ENCODE data around the gene RUBCNL.

GRCh38 chr13:46377554-46377953 lies 9.5 kb downstream of the RUBCNL start:
- TF ChIP-seq CTCF (IDR thresholded peaks at IDR 0.05 in 2 of 3, conservative IDR thresholded peaks at IDR 0.05 in 1 of 3; ENCODE audit: borderline replicate concordance in 1 of 3, insufficient read depth in 1 of 3, low read depth in 2 of 3, low read length in 2 of 3): no peak
- no peak for TF ChIP-seq POLR2A (IDR thresholded peaks at IDR 0.05; ENCODE audit: borderline replicate concordance, extremely low read depth, insufficient read depth, insufficient read length)
- no peak for TF ChIP-seq POLR2AphosphoS5 (IDR thresholded peaks at IDR 0.05; ENCODE audit: low read depth, low read length)
- no peak for TF ChIP-seq YY1 (IDR thresholded peaks at IDR 0.05; ENCODE audit: extremely low read depth, insufficient replicate concordance, low read depth, low read length)
- no peak for TF ChIP-seq REST (IDR thresholded peaks at IDR 0.05; ENCODE audit: low read depth)
- no peak for TF ChIP-seq CEBPB (IDR thresholded peaks at IDR 0.05; ENCODE audit: low read depth)
- TF ChIP-seq ATF3 (IDR thresholded peaks at IDR 0.05): no peak
- no peak for TF ChIP-seq FOSL1 (IDR thresholded peaks at IDR 0.05; ENCODE audit: low read depth)
- no peak for TF ChIP-seq EZH2 (IDR thresholded peaks at IDR 0.05)
- no peak for TF ChIP-seq TCF7L2 (IDR thresholded peaks at IDR 0.05; ENCODE audit: borderline replicate concordance, extremely low read depth, insufficient read depth, insufficient read length)
- no peak for TF ChIP-seq SRF (IDR thresholded peaks at IDR 0.05; ENCODE audit: low read depth)
